ENCODE results near the gene PHACTR1.

DNA sequence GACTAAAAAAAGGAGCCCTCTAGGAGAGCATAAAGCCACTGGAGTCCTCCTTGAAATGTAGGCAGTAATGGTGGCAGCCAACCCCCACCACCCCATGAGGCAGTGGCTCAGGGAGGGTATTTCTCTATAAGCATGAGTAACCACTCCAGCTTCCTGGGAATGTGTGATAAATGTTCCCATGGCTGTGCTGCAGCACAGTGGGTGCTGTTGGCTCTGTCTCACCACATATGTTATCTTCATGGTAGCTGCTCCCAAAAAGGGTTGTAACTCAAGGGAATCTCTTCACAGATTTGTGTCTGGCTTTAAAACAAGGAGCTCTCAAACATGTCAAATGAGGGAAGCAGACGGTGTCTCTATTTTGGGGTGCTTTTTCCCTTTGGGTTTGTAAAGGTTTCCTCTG lies 7.5 kb upstream of the PHACTR1 start:
- TF ChIP-seq POLR2A (IDR thresholded peaks at IDR 0.05): no peak
- no peak for TF ChIP-seq CTCF (IDR thresholded peaks at IDR 0.05)
- no peak for TF ChIP-seq EP300 (IDR thresholded peaks at IDR 0.05)
- TF ChIP-seq POLR2AphosphoS5 (IDR thresholded peaks at IDR 0.05): no peak
